K562 (cell line): ENCODE results near the gene PCDHGA4. TPM values are rescaled to one million over a fixed set of nuclear protein-coding genes. Genes with fewer than 3 reads are reported as not detected.

Source experiments
- ATAC-seq: fragments of 200-7000 bp; cut with Tn5 transposase; 3 replicates; pipeline ENCODE4 v1.9.1; 2020; ENCODE audit warnings: moderate library complexity
- BruUV-seq: library from RNA; stranded (reverse); fragments of 400-500 nt; replicated peaks from 2 replicates; lab custom pipeline; 2021; lab: Mats Ljungman, UMichigan
- CTCF ChIA-PET: fragments of 300-600 bp; formaldehyde crosslinking; extraction: SDS; loops from one replicate; lab custom pipeline; 2021; ENCODE audit warnings: low intra/inter-chr PET ratio; lab: Yijun Ruan, JAX
- POLR2A ChIA-PET: fragments of 300-600, 350-650 bp; sonication (Branson Sonifier 250); formaldehyde crosslinking; extraction: SDS; loops from one replicate; lab custom pipeline; 2021; ENCODE audit warnings: antibody characterized with exemption, inconsistent platforms; lab: Yijun Ruan, JAX
- DNase-seq, 4 experiments: peaks; one replicate each; pipeline versions ENCODE4 v3.0.0 to v3.0.0-alpha.2; 2011 to 2018; ENCODE audit warnings: low spot score in 3 of 4, mixed read lengths in 3 of 4; ENCODE audit errors: extremely low read depth in 1 of 4
- FAIRE-seq: peaks from 2 replicates; lab custom pipeline; 2011; peaks lifted over from hg19 to GRCh38; lab: Jason Lieb, UNC
- H2AFZ ChIP-seq: 2 replicates; pipeline ENCODE4 v1.6.0; 2011; ENCODE audit warnings: low read depth, low read length, control low read depth, inconsistent platforms
- H3K27ac ChIP-seq: fragments of 200-600 bp; 3 replicates; pipeline ENCODE4 v1.8.0; 2011; ENCODE audit warnings: low read depth, mild to moderate bottlenecking, control low read depth, inconsistent platforms, low read length, moderate library complexity, mixed read lengths; ENCODE audit errors: extremely low read depth
- H3K27me3 ChIP-seq, 2 experiments: fragments of 300-600 bp in 1 of 2; 2 replicates in 1 of 2; 3 replicates in 1 of 2; pipeline versions ENCODE4 v1.6.0 to v1.8.0; 2011; ENCODE audit warnings: inconsistent platforms in 2 of 2, low read length in 2 of 2, mild to moderate bottlenecking in 1 of 2, mixed read lengths in 1 of 2, moderate library complexity in 1 of 2; ENCODE audit not compliant: control insufficient read depth in 2 of 2, insufficient read depth in 2 of 2
- H3K36me3 ChIP-seq: fragments of 300-600 bp; 3 replicates; pipeline ENCODE4 v1.8.0; 2011; ENCODE audit warnings: mild to moderate bottlenecking, low read length, inconsistent platforms; ENCODE audit not compliant: control insufficient read depth, insufficient read depth
- H3K4me1 ChIP-seq, 2 experiments: fragments of 200-600 bp in 1 of 2; replicated peaks in 1 of 2; 2 replicates in 1 of 2; 3 replicates in 1 of 2; pipeline versions ENCODE4 v1.5.1 to v1.8.0; 2011; ENCODE audit warnings: inconsistent platforms in 2 of 2, low read length in 2 of 2, mild to moderate bottlenecking in 1 of 2, mixed read lengths in 1 of 2, moderate library complexity in 1 of 2; ENCODE audit not compliant: control insufficient read depth in 2 of 2, insufficient read depth in 2 of 2
- H3K4me2 ChIP-seq: 2 replicates; pipeline ENCODE4 v1.6.1; 2011; ENCODE audit warnings: low read length, control low read depth, inconsistent platforms, mixed read lengths; ENCODE audit not compliant: insufficient read depth
- H3K4me3 ChIP-seq: fragments of 200-600 bp; sonication (generic), shearing (Covaris generic); 2 replicates; pipeline ENCODE4 v1.5.1; 2016; ENCODE audit warnings: control low read depth, inconsistent platforms
- H3K79me2 ChIP-seq: fragments of 200-600 bp; 3 replicates; pipeline ENCODE4 v1.8.0; 2011; ENCODE audit warnings: low read length, inconsistent platforms; ENCODE audit not compliant: control insufficient read depth, insufficient read depth
- H3K9ac ChIP-seq, 2 experiments: 2 replicates each; pipeline versions ENCODE4 v1.6.0 to v1.6.1; 2011; ENCODE audit warnings: low read depth in 2 of 2, low read length in 2 of 2, control low read depth in 1 of 2, inconsistent platforms in 1 of 2, mild to moderate bottlenecking in 1 of 2, mixed read lengths in 1 of 2; ENCODE audit not compliant: insufficient read depth in 1 of 2
- H3K9me1 ChIP-seq: one replicate; pipeline ENCODE4 v1.6.0; 2011; ENCODE audit warnings: inconsistent platforms, mild to moderate bottlenecking, low read length, moderate library complexity; ENCODE audit not compliant: control insufficient read depth, insufficient read depth
- H3K9me3 ChIP-seq: replicated peaks from 2 replicates; pipeline ENCODE4 v1.5.1; 2011; ENCODE audit warnings: low read depth, low read length, inconsistent platforms; ENCODE audit not compliant: control insufficient read depth, insufficient read depth
- H4K20me1 ChIP-seq: replicated peaks from 2 replicates; pipeline ENCODE4 v1.6.1; 2011; ENCODE audit warnings: low read length, inconsistent platforms, mixed read lengths; ENCODE audit not compliant: control insufficient read depth, insufficient read depth
- ETV6 ChIP-seq, 3 experiments: fragments of 150-350 bp in 1 of 3; sonication (generic) in 1 of 3; formaldehyde crosslinking in 1 of 3; IDR thresholded peaks; 2 replicates each; pipeline versions ENCODE4 v1.6.1 to v1.8.0; 2014 to 2022; ENCODE audit warnings: borderline replicate concordance in 2 of 3, low read depth in 2 of 3, antibody characterized with exemption in 1 of 3, low read length in 1 of 3, mild to moderate bottlenecking in 1 of 3, missing genetic modification reagents in 1 of 3
- HNRNPK ChIP-seq: fragments of 200-400 bp; formaldehyde crosslinking; IDR thresholded peaks from one replicate; pipeline ENCODE4 v1.6.1; 2018; ENCODE audit warnings: mild to moderate bottlenecking, low read depth, low read length; ENCODE audit not compliant: poor library complexity, severe bottlenecking
- KDM1A ChIP-seq, 2 experiments: fragments of 450-650 bp; IDR thresholded peaks; 2 replicates each; pipeline ENCODE4 v1.6.1; 2016; ENCODE audit warnings: mild to moderate bottlenecking in 2 of 2
- KLF16 ChIP-seq: IDR thresholded peaks from 2 replicates; pipeline ENCODE4 v1.6.1; 2016; ENCODE audit warnings: antibody characterized with exemption
- MCM3 ChIP-seq: fragments of 450-650 bp; IDR thresholded peaks from 2 replicates; pipeline ENCODE4 v1.6.1; 2016
- PHF20 ChIP-seq: fragments of 450-650 bp; IDR thresholded peaks from 2 replicates; pipeline ENCODE4 v1.6.1; 2018; ENCODE audit not compliant: partially characterized antibody
- POLR2B ChIP-seq: fragments of 450-650 bp; IDR thresholded peaks from 2 replicates; pipeline ENCODE4 v1.6.1; 2018; ENCODE audit warnings: low read depth; ENCODE audit not compliant: partially characterized antibody
- SMAD3 ChIP-seq: fragments of 450-650 bp; formaldehyde crosslinking; conservative IDR thresholded peaks from 2 replicates; pipeline ENCODE4 v1.4.0; 2020; ENCODE audit warnings: mild to moderate bottlenecking
- SRF ChIP-seq, 2 experiments: fragments of 250-450, 450-650 bp in 1 of 2; sonication (Bioruptor Pico) in 1 of 2; sonication (generic) in 1 of 2; formaldehyde crosslinking; IDR thresholded peaks; 2 replicates each; pipeline versions ENCODE4 v1.5.0 to v1.5.1; 2020 to 2022; ENCODE audit warnings: mild to moderate bottlenecking in 1 of 2, missing genetic modification reagents in 1 of 2
- WGBS: fragments of 100-300 bp; shearing (Covaris generic); methylation state at CpG from one replicate; pipeline ENCODE4 v1.1.6; 2016; ENCODE audit warnings: low coverage, mixed read lengths; ENCODE audit not compliant: insufficient coverage; ENCODE audit errors: missing lambda C conversion rate; 5-methylcytosine and 5-hydroxymethylcytosine counted together
- in situ Hi-C: fragments of 300-500 bp; cut with MboI; formaldehyde crosslinking; loops from 4 replicates; pipeline ENCODE4 v1.15.0; 2018; ENCODE audit warnings: inconsistent platforms, mixed read lengths
- intact Hi-C: fragments of 100-400 bp; cut with micrococcal nuclease; formaldehyde crosslinking; loops from 2 replicates; pipeline ENCODE4 v1.14.2; 2022
- polyA plus RNA-seq, 8 experiments: library from polyadenylated mRNA; depleted of rRNA in 4 of 8; stranded (reverse) in 5 of 8; unstranded in 3 of 8; fragments of >200 nt; fragmentation: Nextera tagmentation in 2 of 8; fragmentation: Illumina TruSeq in 1 of 8; extraction: Ambion mirVana in 2 of 8; extraction: Trizol in 1 of 8; gene quantifications; 2 replicates each; pipeline versions ENCODE4 v1.2.1 to v1.2.3, GENCODE V29; 2011 to 2014; ENCODE audit warnings: inconsistent platforms in 1 of 8, missing spikeins in 1 of 8
- total RNA-seq, 7 experiments: library from RNA; depleted of rRNA in 6 of 7; stranded (reverse); fragments of >200 nt in 6 of 7; fragmentation: Illumina TruSeq in 2 of 7; extraction: Trizol in 2 of 7; gene quantifications; 2 replicates each; pipeline versions ENCODE4 v1.2.1 to v1.2.3, GENCODE V29; 2011 to 2021; ENCODE audit warnings: low replicate concordance in 1 of 7
- TF ChIP-seq, protein P1 (sequence below): fragments of 250-450 bp; sonication (Bioruptor Pico); IDR thresholded peaks from 2 replicates; pipeline ENCODE4 v1.4.0; 2020
- TF ChIP-seq, protein P2 (sequence below): sonication (generic); formaldehyde crosslinking; IDR thresholded peaks from 2 replicates; pipeline ENCODE4 v1.8.0; 2023; ENCODE audit warnings: mild to moderate bottlenecking, missing genetic modification reagents
- TF ChIP-seq, protein P3 (sequence below): fragments of 450-650 bp; formaldehyde crosslinking; IDR thresholded peaks from 2 replicates; pipeline ENCODE4 v1.4.0; 2020; ENCODE audit warnings: mild to moderate bottlenecking, mixed read lengths
- TF ChIP-seq, protein P4 (sequence below): sonication (generic); formaldehyde crosslinking; IDR thresholded peaks from 2 replicates; pipeline ENCODE4 v1.8.0; 2022; ENCODE audit warnings: mild to moderate bottlenecking, missing genetic modification reagents, borderline replicate concordance

The PCDHGA4 gene
- total and polyA plus RNA-seq, 9 of the 15 experiments (the other 6 are each of a cell fraction or from before 2014, with no cell fraction given) = 0.12 to 0.40 (median 0.36) TPM; not detected in 2

DNA sequence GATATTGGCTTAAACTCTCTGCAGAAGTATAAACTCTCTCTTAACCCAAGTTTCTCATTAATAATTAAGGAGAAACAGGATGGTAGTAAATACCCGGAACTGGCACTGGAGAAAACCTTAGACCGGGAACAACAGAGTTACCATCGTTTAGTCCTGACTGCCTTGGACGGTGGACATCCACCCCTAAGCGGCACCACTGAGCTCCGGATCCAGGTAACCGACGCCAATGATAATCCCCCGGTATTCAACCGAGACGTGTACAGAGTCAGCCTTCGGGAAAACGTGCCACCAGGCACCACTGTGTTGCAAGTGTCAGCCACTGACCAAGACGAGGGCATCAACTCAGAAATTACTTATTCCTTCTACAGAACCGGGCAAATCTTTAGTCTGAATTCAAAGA, 43.8 kb downstream of the PCDHGA4 start:
- no peak for ATAC-seq
- DNase-seq = no peak
- Histone ChIP-seq H3K27me3 (peaks cover 0 to 33% of the 10 kb centered on the region in 2 experiments; a peak in 4 of 5 replicates), H3K9me1 (no peaks in the 10 kb centered on the region), H3K79me2 (no peaks in the 10 kb centered on the region), H2AFZ (no peak overlapping the region), H3K4me2 (no peak overlapping the region), H4K20me1 (no peaks in the 10 kb centered on the region), H3K4me1 (peaks cover 0 to 11% of the 10 kb centered on the region in 2 experiments; a peak in 3 of 5 replicates), H3K36me3 (no peaks in the 10 kb centered on the region), H3K4me3 (no peak overlapping the region), H3K9me3 (peaks cover 2% of the 10 kb centered on the region; the same call in 1 of the 2 replicates), H3K9ac (no peak overlapping the region), H3K27ac (no peak overlapping the region)
- intact Hi-C loops = no loop called here
- WGBS = 4% methylated on average over 15 of the region's 15 CpGs
- in situ Hi-C loops = no loop called here
- BruUV-seq = no TSS peak
- POLR2A ChIA-PET = interaction anchor here (1.1 kb wide), 1 partner anchor 8 kb away, joined by 3 read pairs; no protein-coding TSS in a partner anchor
- FAIRE-seq = no peak
- CTCF ChIA-PET = no interaction called here
- TF ChIP-seq, protein P1, sequence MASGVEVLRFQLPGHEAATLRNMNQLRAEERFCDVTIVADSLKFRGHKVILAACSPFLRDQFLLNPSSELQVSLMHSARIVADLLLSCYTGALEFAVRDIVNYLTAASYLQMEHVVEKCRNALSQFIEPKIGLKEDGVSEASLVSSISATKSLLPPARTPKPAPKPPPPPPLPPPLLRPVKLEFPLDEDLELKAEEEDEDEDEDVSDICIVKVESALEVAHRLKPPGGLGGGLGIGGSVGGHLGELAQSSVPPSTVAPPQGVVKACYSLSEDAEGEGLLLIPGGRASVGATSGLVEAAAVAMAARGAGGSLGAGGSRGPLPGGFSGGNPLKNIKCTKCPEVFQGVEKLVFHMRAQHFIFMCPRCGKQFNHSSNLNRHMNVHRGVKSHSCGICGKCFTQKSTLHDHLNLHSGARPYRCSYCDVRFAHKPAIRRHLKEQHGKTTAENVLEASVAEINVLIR (CRISPR knock-in tag) = no peak
- TF ChIP-seq POLR2B (no peak), ETV6 (IDR thresholded peaks at IDR 0.05; ENCODE audit: borderline replicate concordance in 1 of 2, low read depth in 2 of 2, low read length in 1 of 2) (no peak), ETV6 (CRISPR knock-in tag; IDR thresholded peaks at IDR 0.05; ENCODE audit: borderline replicate concordance) (no peak), KLF16 (no peak), SRF (CRISPR knock-in tag; IDR thresholded peaks at IDR 0.05) (no peak), PHF20 (no peak), SMAD3 (CRISPR knock-in tag) (no peak), KDM1A (IDR thresholded peaks at IDR 0.05) (no peak), HNRNPK (no peak), MCM3 (no peak)
- TF ChIP-seq, protein P2, sequence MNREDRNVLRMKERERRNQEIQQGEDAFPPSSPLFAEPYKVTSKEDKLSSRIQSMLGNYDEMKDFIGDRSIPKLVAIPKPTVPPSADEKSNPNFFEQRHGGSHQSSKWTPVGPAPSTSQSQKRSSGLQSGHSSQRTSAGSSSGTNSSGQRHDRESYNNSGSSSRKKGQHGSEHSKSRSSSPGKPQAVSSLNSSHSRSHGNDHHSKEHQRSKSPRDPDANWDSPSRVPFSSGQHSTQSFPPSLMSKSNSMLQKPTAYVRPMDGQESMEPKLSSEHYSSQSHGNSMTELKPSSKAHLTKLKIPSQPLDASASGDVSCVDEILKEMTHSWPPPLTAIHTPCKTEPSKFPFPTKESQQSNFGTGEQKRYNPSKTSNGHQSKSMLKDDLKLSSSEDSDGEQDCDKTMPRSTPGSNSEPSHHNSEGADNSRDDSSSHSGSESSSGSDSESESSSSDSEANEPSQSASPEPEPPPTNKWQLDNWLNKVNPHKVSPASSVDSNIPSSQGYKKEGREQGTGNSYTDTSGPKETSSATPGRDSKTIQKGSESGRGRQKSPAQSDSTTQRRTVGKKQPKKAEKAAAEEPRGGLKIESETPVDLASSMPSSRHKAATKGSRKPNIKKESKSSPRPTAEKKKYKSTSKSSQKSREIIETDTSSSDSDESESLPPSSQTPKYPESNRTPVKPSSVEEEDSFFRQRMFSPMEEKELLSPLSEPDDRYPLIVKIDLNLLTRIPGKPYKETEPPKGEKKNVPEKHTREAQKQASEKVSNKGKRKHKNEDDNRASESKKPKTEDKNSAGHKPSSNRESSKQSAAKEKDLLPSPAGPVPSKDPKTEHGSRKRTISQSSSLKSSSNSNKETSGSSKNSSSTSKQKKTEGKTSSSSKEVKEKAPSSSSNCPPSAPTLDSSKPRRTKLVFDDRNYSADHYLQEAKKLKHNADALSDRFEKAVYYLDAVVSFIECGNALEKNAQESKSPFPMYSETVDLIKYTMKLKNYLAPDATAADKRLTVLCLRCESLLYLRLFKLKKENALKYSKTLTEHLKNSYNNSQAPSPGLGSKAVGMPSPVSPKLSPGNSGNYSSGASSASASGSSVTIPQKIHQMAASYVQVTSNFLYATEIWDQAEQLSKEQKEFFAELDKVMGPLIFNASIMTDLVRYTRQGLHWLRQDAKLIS (CRISPR knock-in tag) = no peak
- TF ChIP-seq, protein P3, sequence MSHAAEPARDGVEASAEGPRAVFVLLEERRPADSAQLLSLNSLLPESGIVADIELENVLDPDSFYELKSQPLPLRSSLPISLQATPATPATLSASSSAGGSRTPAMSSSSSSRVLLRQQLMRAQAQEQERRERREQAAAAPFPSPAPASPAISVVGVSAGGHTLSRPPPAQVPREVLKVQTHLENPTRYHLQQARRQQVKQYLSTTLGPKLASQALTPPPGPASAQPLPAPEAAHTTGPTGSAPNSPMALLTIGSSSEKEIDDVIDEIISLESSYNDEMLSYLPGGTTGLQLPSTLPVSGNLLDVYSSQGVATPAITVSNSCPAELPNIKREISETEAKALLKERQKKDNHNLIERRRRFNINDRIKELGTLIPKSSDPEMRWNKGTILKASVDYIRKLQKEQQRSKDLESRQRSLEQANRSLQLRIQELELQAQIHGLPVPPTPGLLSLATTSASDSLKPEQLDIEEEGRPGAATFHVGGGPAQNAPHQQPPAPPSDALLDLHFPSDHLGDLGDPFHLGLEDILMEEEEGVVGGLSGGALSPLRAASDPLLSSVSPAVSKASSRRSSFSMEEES = no peak
- TF ChIP-seq, protein P4, sequence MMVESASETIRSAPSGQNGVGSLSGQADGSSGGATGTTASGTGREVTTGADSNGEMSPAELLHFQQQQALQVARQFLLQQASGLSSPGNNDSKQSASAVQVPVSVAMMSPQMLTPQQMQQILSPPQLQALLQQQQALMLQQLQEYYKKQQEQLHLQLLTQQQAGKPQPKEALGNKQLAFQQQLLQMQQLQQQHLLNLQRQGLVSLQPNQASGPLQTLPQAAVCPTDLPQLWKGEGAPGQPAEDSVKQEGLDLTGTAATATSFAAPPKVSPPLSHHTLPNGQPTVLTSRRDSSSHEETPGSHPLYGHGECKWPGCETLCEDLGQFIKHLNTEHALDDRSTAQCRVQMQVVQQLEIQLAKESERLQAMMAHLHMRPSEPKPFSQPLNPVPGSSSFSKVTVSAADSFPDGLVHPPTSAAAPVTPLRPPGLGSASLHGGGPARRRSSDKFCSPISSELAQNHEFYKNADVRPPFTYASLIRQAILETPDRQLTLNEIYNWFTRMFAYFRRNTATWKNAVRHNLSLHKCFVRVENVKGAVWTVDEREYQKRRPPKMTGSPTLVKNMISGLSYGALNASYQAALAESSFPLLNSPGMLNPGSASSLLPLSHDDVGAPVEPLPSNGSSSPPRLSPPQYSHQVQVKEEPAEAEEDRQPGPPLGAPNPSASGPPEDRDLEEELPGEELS (CRISPR knock-in tag) = no peak
